Tongue (tissue), 2 donors: Measurements from ENCODE around the gene TLNRD1. TPM values are rescaled to one million over a fixed set of nuclear protein-coding genes. Genes with fewer than 3 reads are reported as not detected.
"Not testable (repeated sequence)": the region's sequence is repeated elsewhere in the genome, so short reads cannot be mapped to it uniquely, and the experiment has no call there.

Source experiments
- DNase-seq: peaks from one replicate; pipeline ENCODE4 v3.0.0-alpha.2; 2015
- total RNA-seq: library from RNA; depleted of rRNA; stranded (reverse); fragments of >200 nt; gene quantifications from one replicate; pipeline ENCODE4 v1.2.3, GENCODE V29; 2014

Gene TLNRD1
- 12.7 TPM for total RNA-seq

GRCh38 chr15:81000624-81001151 lies at the start of gene TLNRD1:
TLNRD1 (plus strand) TSS chr15:81000923; CDS start chr15:81002272, 1,349 bp downstream.
- DNase-seq, result peak; percentile 95

- DNase-seq, result no peak
Observed at GRCh38 chr15:80951941-80952340, 48.8 kb upstream of the TLNRD1 start.

GRCh38 chr15:80953001-80953952 lies 47.4 kb upstream of the TLNRD1 start:
- no peak for DNase-seq

- DNase-seq, result no peak
Observed at GRCh38 chr15:80953953-80954778, 46.6 kb upstream of the TLNRD1 start.

- not testable (repeated sequence) for DNase-seq
Observed at GRCh38 chr15:80955571-80956452, 44.9 kb upstream of the TLNRD1 start.

- DNase-seq, result no peak
Observed at GRCh38 chr15:80957556-80957955, 43.2 kb upstream of the TLNRD1 start.

- no peak for DNase-seq
Observed at GRCh38 chr15:80957976-80958375, 42.7 kb upstream of the TLNRD1 start.

- DNase-seq, result no peak
Observed at GRCh38 chr15:80958818-80959495, 41.8 kb upstream of the TLNRD1 start.

GRCh38 chr15:80965454-80965853 lies 35.3 kb upstream of the TLNRD1 start:
- not testable (repeated sequence) for DNase-seq

- no peak for DNase-seq
Observed at GRCh38 chr15:80966431-80967197, 34.1 kb upstream of the TLNRD1 start.

- peak; percentile 72 for DNase-seq
Observed at GRCh38 chr15:80967451-80967850, 33.3 kb upstream of the TLNRD1 start.

- no peak for DNase-seq
Observed at GRCh38 chr15:80967991-80968510, 32.7 kb upstream of the TLNRD1 start.

GRCh38 chr15:80969316-80969715 lies 31.4 kb upstream of the TLNRD1 start:
- no peak for DNase-seq

- DNase-seq, result peak; percentile 90
Observed at GRCh38 chr15:80970018-80970657, 30.6 kb upstream of the TLNRD1 start.

- no peak for DNase-seq
Observed at GRCh38 chr15:80970658-80971057, 30.1 kb upstream of the TLNRD1 start.

GRCh38 chr15:80971143-80971542 lies 29.6 kb upstream of the TLNRD1 start:
- DNase-seq, result no peak

GRCh38 chr15:80972276-80972675 lies 28.4 kb upstream of the TLNRD1 start:
- no peak for DNase-seq

GRCh38 chr15:80974914-80975313 lies 25.8 kb upstream of the TLNRD1 start:
- DNase-seq, result no peak

GRCh38 chr15:80976851-80977250 lies 23.9 kb upstream of the TLNRD1 start:
- no peak for DNase-seq
